MM.1S (cell line): ENCODE results near the gene SH3D19.

Experiments
- DNase-seq: peaks from one replicate; pipeline ENCODE4 v3.0.0-alpha.2; 2015
- H2AFZ ChIP-seq: fragments of 300-600 bp; sonication (generic); 2 replicates; pipeline ENCODE4 v1.6.0; 2016; ENCODE audit warnings: antibody characterized with exemption, low read length
- H3F3A ChIP-seq: fragments of 300-600 bp; sonication (generic); 2 replicates; pipeline ENCODE4 v1.6.1; 2016; ENCODE audit warnings: mild to moderate bottlenecking, antibody characterized with exemption, low read length, moderate library complexity, mixed read lengths; ENCODE audit not compliant: insufficient read depth
- H3K27ac ChIP-seq: fragments of 300-600 bp; sonication (generic); 2 replicates; pipeline ENCODE4 v1.5.1; 2016; ENCODE audit warnings: mild to moderate bottlenecking, low read length
- H3K27me3 ChIP-seq: fragments of 300-600 bp; sonication (generic); replicated peaks from 2 replicates; pipeline ENCODE4 v1.6.0; 2016; ENCODE audit warnings: low read length; ENCODE audit not compliant: insufficient read depth
- H3K36me3 ChIP-seq: fragments of 300-600 bp; sonication (generic); replicated peaks from 2 replicates; pipeline ENCODE4 v1.6.1; 2016; ENCODE audit warnings: mild to moderate bottlenecking, low read length, mixed read lengths; ENCODE audit not compliant: insufficient read depth
- H3K4me1 ChIP-seq: fragments of 300-600 bp; sonication (generic); 2 replicates; pipeline ENCODE4 v1.6.1; 2016; ENCODE audit warnings: low read length, mixed read lengths
- H3K4me2 ChIP-seq: fragments of 300-600 bp; sonication (generic); 2 replicates; pipeline ENCODE4 v1.6.0; 2016; ENCODE audit warnings: low read depth, low read length
- H3K4me3 ChIP-seq: fragments of 300-600 bp; sonication (generic); 2 replicates; pipeline ENCODE4 v1.5.1; 2016; ENCODE audit warnings: low read length, mixed read lengths
- H3K79me2 ChIP-seq: fragments of 300-600 bp; sonication (generic); 2 replicates; pipeline ENCODE4 v1.6.1; 2016; ENCODE audit warnings: mixed run types, low read length, mixed read lengths
- H3K9ac ChIP-seq: fragments of 300-600 bp; sonication (generic); 2 replicates; pipeline ENCODE4 v1.6.1; 2016; ENCODE audit warnings: low read length, mixed read lengths
- H3K9me2 ChIP-seq: fragments of 300-600 bp; sonication (generic); replicated peaks from 2 replicates; pipeline ENCODE4 v1.6.1; 2016; ENCODE audit warnings: mild to moderate bottlenecking, low read length, mixed read lengths; ENCODE audit not compliant: insufficient read depth
- H3K9me3 ChIP-seq: fragments of 300-600 bp; sonication (generic); replicated peaks from 2 replicates; pipeline ENCODE4 v1.6.1; 2016; ENCODE audit warnings: mild to moderate bottlenecking, low read length, mixed read lengths; ENCODE audit not compliant: insufficient read depth
- H4K20me1 ChIP-seq: fragments of 300-600 bp; sonication (generic); 2 replicates; pipeline ENCODE4 v1.6.1; 2016; ENCODE audit warnings: mild to moderate bottlenecking, low read length, moderate library complexity, mixed read lengths; ENCODE audit not compliant: insufficient read depth
- EZH2 ChIP-seq: fragments of 300-600 bp; sonication (generic); optimal IDR thresholded peaks from 2 replicates; pipeline ENCODE3; 2017; ENCODE audit warnings: low read depth, mild to moderate bottlenecking, antibody characterized with exemption, low read length, mixed read lengths
- EZH2phosphoT487 ChIP-seq: fragments of 300-600 bp; sonication (generic); IDR thresholded peaks from 2 replicates; pipeline ENCODE4 v1.6.1; 2018; ENCODE audit warnings: antibody characterized with exemption, low read length
- TF ChIP-seq, protein P1 (sequence below): fragments of 300-600 bp; sonication (generic); IDR thresholded peaks from 2 replicates; pipeline ENCODE4 v1.5.1; 2016; ENCODE audit warnings: antibody characterized with exemption, low read length, mixed read lengths

SH3D19 gene

DNA sequence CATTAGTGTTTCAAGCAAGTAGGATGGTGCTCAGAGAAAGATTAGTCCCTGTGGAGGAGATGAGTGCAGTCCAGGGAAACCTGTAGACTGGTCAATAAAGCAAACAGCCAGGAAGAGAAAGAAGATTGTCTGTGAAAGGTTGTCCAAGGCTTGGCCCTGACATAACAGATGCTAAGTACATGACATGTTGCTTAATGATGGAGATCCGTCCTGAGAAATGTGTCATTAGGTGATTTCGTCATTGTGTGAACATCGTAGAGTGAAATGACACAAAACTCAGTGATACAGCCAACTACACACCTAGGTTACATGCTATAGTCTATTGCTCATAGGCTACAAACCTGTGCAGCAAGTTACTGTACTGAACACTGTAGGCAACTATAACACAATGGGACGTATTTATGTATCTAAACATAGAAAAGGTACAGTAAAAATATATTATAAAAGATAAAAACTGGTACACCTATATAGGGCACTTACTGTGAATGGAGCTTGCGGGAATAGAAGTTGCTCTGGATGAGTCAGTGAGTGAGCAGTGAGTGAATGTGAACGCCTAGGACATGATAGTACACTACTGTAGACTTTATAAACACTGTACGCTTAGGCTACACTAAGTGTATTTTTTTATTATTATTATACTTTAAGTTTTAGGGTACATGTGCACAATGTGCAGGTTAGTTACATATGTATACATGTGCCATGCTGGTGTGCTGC is 57.4 kb downstream of the SH3D19 start:
- H3K27ac ChIP-seq, result no peak overlapping the region

DNA sequence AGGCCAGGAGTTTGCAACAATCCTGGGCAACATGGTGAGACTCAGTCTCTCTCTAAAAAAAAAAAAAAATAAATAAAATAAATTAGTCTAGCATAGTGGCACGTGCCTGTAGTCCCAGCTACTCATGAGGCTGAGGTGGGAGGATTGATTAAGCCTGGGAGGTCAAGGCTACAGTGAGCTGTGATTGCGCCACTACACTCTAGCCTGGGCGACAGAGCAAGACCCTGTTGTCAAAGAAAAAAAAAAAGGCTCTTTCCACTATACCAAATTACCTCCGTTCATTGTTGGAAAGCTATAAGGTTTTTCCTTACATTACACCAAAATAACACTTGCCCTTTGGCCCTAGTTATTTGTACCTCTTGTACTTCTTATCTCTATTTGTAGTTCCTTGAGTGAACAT is 58.3 kb downstream of the SH3D19 start:
- Histone ChIP-seq H3K4me2 (no peak overlapping the region), H3K9ac (no peak overlapping the region), H3K36me3 (no peaks in the 10 kb centered on the region), H3K4me1 (no peaks in the 10 kb centered on the region), H3K9me3 (no peaks in the 10 kb centered on the region), H3K9me2 (no peaks in the 10 kb centered on the region), H2AFZ (no peak overlapping the region), H4K20me1 (no peaks in the 10 kb centered on the region), H3F3A (no peaks in the 10 kb centered on the region), H3K4me3 (no peak overlapping the region), H3K79me2 (no peaks in the 10 kb centered on the region), H3K27ac (no peak overlapping the region), H3K27me3 (no peaks in the 10 kb centered on the region)
- no peak for TF ChIP-seq EZH2phosphoT487
- TF ChIP-seq, protein P1, sequence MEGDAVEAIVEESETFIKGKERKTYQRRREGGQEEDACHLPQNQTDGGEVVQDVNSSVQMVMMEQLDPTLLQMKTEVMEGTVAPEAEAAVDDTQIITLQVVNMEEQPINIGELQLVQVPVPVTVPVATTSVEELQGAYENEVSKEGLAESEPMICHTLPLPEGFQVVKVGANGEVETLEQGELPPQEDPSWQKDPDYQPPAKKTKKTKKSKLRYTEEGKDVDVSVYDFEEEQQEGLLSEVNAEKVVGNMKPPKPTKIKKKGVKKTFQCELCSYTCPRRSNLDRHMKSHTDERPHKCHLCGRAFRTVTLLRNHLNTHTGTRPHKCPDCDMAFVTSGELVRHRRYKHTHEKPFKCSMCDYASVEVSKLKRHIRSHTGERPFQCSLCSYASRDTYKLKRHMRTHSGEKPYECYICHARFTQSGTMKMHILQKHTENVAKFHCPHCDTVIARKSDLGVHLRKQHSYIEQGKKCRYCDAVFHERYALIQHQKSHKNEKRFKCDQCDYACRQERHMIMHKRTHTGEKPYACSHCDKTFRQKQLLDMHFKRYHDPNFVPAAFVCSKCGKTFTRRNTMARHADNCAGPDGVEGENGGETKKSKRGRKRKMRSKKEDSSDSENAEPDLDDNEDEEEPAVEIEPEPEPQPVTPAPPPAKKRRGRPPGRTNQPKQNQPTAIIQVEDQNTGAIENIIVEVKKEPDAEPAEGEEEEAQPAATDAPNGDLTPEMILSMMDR, result no peak
- TF ChIP-seq EZH2, result no peak
- DNase-seq, result no peak

More for the DNA sequence above, 57.4 kb downstream of the SH3D19 start:
- H3K4me1 ChIP-seq, result no peaks in the 10 kb centered on the region
- no peak overlapping the region for H2AFZ ChIP-seq
- H3K9ac ChIP-seq, result no peak overlapping the region
- H3K36me3 ChIP-seq, result no peaks in the 10 kb centered on the region
- H3K4me2 ChIP-seq, result no peak overlapping the region
- H3F3A ChIP-seq, result no peaks in the 10 kb centered on the region
- DNase-seq, result no peak
- no peaks in the 10 kb centered on the region for H3K79me2 ChIP-seq
- no peaks in the 10 kb centered on the region for H4K20me1 ChIP-seq
- no peaks in the 10 kb centered on the region for H3K9me3 ChIP-seq
- no peak overlapping the region for H3K4me3 ChIP-seq
- no peaks in the 10 kb centered on the region for H3K27me3 ChIP-seq
- no peak for TF ChIP-seq EZH2
- TF ChIP-seq EZH2phosphoT487, result no peak
- TF ChIP-seq, protein P1, result no peak
- H3K9me2 ChIP-seq, result no peaks in the 10 kb centered on the region

DNA sequence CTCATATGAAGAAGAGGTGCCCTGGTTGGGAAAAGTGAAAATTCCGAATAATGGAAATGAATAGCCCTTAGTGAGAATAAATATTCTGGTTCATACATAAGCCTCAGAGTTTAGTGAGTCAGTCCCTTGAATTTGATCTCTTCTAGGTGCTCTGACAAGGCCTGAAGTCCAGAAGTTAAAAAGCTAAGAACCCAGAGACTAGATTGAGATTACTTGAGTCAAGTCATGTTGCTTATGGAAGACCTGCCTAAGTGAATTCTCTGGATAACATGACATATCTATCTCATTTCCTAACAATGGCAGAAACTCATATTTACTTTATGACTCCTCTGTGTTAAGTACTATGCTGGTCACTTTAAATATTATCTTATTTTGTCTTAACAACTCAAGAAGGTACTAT is 58.9 kb downstream of the SH3D19 start:
- Histone ChIP-seq H3K79me2 (no peaks in the 10 kb centered on the region), H4K20me1 (no peaks in the 10 kb centered on the region), H3F3A (no peaks in the 10 kb centered on the region), H3K9ac (no peak overlapping the region), H3K9me3 (no peaks in the 10 kb centered on the region), H3K27me3 (no peaks in the 10 kb centered on the region), H2AFZ (no peak overlapping the region), H3K4me3 (no peak overlapping the region), H3K4me1 (no peaks in the 10 kb centered on the region), H3K4me2 (no peak overlapping the region), H3K27ac (no peak overlapping the region), H3K9me2 (no peaks in the 10 kb centered on the region), H3K36me3 (no peaks in the 10 kb centered on the region)
- TF ChIP-seq, protein P1, result no peak
- TF ChIP-seq EZH2 (no peak), EZH2phosphoT487 (no peak)
- DNase-seq, result no peak
